Suprapubic skin (tissue), 4 donors: Measurements from ENCODE around the gene ITGA3. TPM values are rescaled to one million over a fixed set of nuclear protein-coding genes. Genes with fewer than 3 reads are reported as not detected.

Experiments used
- DNase-seq, 2 donors: peaks; one replicate each; pipeline ENCODE4 v3.0.0-alpha.2; 2019; ENCODE audit warnings: low spot score in 2 of 2
- H3K27ac ChIP-seq: fragments of 200-600 bp; sonication (generic); one replicate; pipeline ENCODE4 v1.5.1; 2019
- H3K27me3 ChIP-seq: fragments of 200-600 bp; sonication (generic); one replicate; pipeline ENCODE4 v1.5.1; 2019
- H3K36me3 ChIP-seq: fragments of 200-600 bp; sonication (generic); one replicate; pipeline ENCODE4 v1.5.1; 2019
- H3K4me1 ChIP-seq: fragments of 200-600 bp; sonication (generic); one replicate; pipeline ENCODE4 v1.5.1; 2019
- H3K4me3 ChIP-seq: fragments of 200-600 bp; sonication (generic); one replicate; pipeline ENCODE4 v1.5.1; 2019; ENCODE audit warnings: mild to moderate bottlenecking
- H3K9me3 ChIP-seq: fragments of 200-600 bp; sonication (generic); one replicate; pipeline ENCODE4 v1.5.1; 2019
- EP300 ChIP-seq: sonication (generic); formaldehyde crosslinking; IDR thresholded peaks from one replicate; pipeline ENCODE4 v1.6.1; 2017; ENCODE audit warnings: antibody characterized with exemption
- POLR2A ChIP-seq, 2 donors: fragments of 450-650 bp; IDR thresholded peaks; one replicate each; pipeline ENCODE4 v1.6.1; 2017; ENCODE audit warnings: antibody characterized with exemption in 2 of 2, mild to moderate bottlenecking in 2 of 2, moderate library complexity in 2 of 2
- POLR2AphosphoS5 ChIP-seq, 3 donors: sonication (generic); formaldehyde crosslinking; IDR thresholded peaks; one replicate each; pipeline ENCODE4 v1.6.1; 2017; ENCODE audit warnings: antibody characterized with exemption in 3 of 3
- WGBS: methylation state at CpG from one replicate; pipeline ENCODE4 v1.1.5; 2018; 5-methylcytosine and 5-hydroxymethylcytosine counted together
- total RNA-seq, 4 donors: library from RNA; depleted of rRNA; stranded (reverse); fragments of >200 nt; gene quantifications; one replicate each; pipeline ENCODE4 v1.1.0, GENCODE V29; 2016
- TF ChIP-seq, protein P1 (sequence below), 2 donors: fragments of 200-600 bp in 1 of 2; fragments of 450-650 bp in 1 of 2; sonication (generic) in 1 of 2; IDR thresholded peaks; one replicate each; pipeline ENCODE4 v1.5.1; 2016 to 2019; ENCODE audit warnings: antibody characterized with exemption in 2 of 2, mild to moderate bottlenecking in 1 of 2, moderate library complexity in 1 of 2

ITGA3 gene
- total RNA-seq, 4 donors from 2014 or later: 85.9 to 229 (median 198) TPM

DNA sequence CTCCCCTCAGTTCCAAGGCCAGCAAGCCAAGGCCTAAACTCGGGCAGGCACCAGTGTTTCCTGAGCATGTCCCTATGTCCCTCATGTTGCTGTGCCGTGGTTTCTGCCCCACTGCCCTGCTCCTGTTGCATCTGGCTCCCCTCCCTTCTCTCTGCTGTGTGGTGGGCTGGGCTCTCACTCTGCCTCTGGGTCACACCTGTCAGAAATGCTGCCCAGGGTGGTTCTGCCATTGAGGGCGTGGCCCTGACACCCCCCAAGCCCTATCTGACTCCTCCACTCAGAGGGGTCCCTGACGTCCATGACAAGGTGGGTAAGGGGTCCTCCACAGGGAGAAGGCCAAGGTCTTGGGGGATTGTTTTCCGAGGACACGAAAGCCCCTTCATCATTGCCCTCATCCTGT is 9.2 kb upstream of the ITGA3 start:
- Histone ChIP-seq H3K27ac (no peak overlapping the region), H3K4me1 (peaks cover 25% of the 10 kb centered on the region), H3K9me3 (no peaks in the 10 kb centered on the region), H3K36me3 (no peaks in the 10 kb centered on the region), H3K4me3 (no peak overlapping the region), H3K27me3 (no peaks in the 10 kb centered on the region)
- WGBS: 96% methylated on average over 6 of the region's 6 CpGs
- DNase-seq: peak in 1 of 2 donors; percentile 58
- TF ChIP-seq POLR2AphosphoS5 (IDR thresholded peaks at IDR 0.05): no peak
- no peak for TF ChIP-seq EP300
- TF ChIP-seq, protein P1, sequence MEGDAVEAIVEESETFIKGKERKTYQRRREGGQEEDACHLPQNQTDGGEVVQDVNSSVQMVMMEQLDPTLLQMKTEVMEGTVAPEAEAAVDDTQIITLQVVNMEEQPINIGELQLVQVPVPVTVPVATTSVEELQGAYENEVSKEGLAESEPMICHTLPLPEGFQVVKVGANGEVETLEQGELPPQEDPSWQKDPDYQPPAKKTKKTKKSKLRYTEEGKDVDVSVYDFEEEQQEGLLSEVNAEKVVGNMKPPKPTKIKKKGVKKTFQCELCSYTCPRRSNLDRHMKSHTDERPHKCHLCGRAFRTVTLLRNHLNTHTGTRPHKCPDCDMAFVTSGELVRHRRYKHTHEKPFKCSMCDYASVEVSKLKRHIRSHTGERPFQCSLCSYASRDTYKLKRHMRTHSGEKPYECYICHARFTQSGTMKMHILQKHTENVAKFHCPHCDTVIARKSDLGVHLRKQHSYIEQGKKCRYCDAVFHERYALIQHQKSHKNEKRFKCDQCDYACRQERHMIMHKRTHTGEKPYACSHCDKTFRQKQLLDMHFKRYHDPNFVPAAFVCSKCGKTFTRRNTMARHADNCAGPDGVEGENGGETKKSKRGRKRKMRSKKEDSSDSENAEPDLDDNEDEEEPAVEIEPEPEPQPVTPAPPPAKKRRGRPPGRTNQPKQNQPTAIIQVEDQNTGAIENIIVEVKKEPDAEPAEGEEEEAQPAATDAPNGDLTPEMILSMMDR (IDR thresholded peaks at IDR 0.05): no peak
- no peak for TF ChIP-seq POLR2A (IDR thresholded peaks at IDR 0.05)

DNA sequence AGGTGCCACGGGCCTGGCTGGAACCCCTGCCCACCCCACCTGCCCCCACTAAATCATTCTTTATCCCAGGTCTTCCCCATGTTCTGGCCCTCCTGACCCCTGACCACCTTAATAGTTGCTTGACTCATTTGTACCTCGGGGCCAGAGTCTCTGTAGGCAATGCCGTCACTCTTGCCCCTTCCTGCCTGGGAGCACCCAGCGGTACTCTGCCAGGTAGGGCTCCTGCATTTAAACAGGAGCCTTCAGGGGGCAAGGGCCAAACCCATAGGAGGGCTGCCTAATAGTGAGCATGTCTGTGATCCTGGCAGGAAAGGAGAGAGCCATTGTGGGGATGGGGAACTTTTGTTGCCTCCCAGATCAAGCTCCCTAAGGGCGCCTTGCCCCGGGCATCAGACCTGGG is 8.8 kb upstream of the ITGA3 start:
- Histone ChIP-seq H3K4me1 (peaks cover 29% of the 10 kb centered on the region), H3K36me3 (no peaks in the 10 kb centered on the region), H3K27me3 (no peaks in the 10 kb centered on the region), H3K27ac (peak overlapping the region; percentile 34), H3K4me3 (no peak overlapping the region), H3K9me3 (no peaks in the 10 kb centered on the region)
- no peak for DNase-seq
- TF ChIP-seq, protein P1 (IDR thresholded peaks at IDR 0.05): no peak
- TF ChIP-seq POLR2AphosphoS5 (IDR thresholded peaks at IDR 0.05) (no peak), EP300 (no peak), POLR2A (IDR thresholded peaks at IDR 0.05) (no peak)
- 77% methylated on average over 6 of the region's 6 CpGs for WGBS

DNA sequence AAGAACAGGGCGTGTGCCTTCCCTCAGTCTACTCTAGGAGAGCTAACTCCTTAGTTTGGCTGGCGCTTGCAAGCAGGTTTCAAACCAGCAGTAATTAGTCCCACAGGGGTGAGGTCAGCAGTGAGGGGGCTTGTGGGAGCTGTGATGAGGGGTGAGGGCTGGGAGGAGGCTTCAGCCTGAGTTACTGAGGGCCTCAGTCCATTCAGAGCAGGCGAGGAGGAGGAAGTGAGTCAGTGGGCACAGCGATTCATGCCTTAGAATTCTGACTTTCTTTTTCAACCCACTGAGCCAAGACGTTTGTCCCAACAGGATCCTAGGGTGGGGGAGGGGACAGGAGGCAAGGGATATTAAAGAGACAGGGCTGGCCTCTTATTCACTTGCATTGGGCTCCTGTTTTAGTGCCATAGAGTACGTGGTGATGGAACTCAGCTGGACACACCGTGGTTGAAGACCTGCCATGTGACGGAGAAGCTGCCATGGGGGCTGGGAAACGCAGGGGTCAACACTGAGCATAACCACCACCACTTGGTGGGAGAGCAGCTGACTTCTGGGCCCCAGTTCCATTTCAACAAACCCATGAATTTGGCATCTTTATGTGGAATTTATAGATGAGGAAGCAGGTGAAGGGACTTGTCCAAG is 8.3 kb upstream of the ITGA3 start:
- Histone ChIP-seq H3K4me3 (no peak overlapping the region), H3K4me1 (peaks cover 30% of the 10 kb centered on the region), H3K27ac (peak overlapping the region; percentile 34), H3K36me3 (no peaks in the 10 kb centered on the region), H3K27me3 (no peaks in the 10 kb centered on the region), H3K9me3 (no peaks in the 10 kb centered on the region)
- no peak for TF ChIP-seq POLR2A (IDR thresholded peaks at IDR 0.05)
- DNase-seq: no peak
- WGBS: 53% methylated on average over 9 of the region's 9 CpGs

DNA sequence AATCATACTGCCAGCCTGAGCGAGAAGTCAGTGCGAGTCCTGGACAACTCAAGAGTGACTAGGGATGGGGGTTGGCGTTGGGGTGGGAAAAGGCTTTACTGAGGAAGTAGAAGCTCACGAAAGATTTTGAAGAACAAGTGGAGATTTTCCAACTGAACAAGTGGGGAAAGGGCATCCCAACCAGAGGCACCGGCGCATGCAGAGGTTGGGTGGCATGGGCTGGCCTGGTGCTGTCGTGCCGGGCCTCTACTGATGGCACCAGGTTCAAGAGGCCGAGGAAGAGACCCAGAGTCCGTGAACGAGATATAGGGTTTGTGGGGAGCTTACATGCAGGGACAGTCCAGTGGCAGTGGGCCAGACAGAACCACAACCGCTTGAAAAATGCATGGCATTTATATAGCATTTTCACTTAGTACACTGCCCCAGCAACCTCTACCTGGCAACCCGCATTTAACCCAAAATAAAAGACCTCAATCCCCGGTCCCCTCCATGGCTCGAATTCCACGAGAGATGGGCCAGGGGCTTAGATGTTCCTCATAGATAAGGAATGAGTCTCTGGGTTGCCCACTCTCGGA is 7.7 kb upstream of the ITGA3 start:
- Histone ChIP-seq H3K27ac (no peak overlapping the region), H3K27me3 (no peaks in the 10 kb centered on the region), H3K9me3 (no peaks in the 10 kb centered on the region), H3K4me1 (peaks cover 36% of the 10 kb centered on the region), H3K4me3 (no peak overlapping the region), H3K36me3 (no peaks in the 10 kb centered on the region)
- TF ChIP-seq POLR2AphosphoS5 (IDR thresholded peaks at IDR 0.05) (no peak), POLR2A (IDR thresholded peaks at IDR 0.05) (no peak), EP300 (no peak)
- TF ChIP-seq, protein P1 (IDR thresholded peaks at IDR 0.05): no peak
- 90% methylated on average over 17 of the region's 17 CpGs for WGBS
- no peak for DNase-seq

DNA sequence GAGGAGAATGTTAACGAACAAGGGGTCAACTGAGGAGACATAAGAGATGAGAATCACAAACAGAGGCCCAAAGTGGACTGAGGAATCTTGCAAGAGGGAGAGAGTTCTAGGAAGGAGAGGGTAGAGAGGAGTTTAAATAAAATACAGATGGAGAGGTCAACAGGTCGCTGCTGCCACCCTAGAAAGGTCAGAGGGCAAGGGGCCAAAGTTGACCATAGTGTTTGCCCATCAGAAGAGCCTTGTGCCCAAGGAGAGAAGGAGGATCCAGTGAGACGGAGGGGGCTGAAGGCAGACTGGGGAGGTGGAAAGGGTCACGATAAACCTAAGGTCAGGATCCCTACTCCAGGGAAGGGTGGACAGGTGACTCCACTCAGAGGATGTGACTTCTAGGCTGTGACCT is 6.9 kb upstream of the ITGA3 start:
- H3K9me3 ChIP-seq: no peaks in the 10 kb centered on the region
- peaks cover 42% of the 10 kb centered on the region for H3K4me1 ChIP-seq
- H3K36me3 ChIP-seq: no peaks in the 10 kb centered on the region
- H3K27ac ChIP-seq: no peak overlapping the region
- peak in 1 of 2 donors; percentile 13 for DNase-seq
- H3K4me3 ChIP-seq: no peak overlapping the region
- no peaks in the 10 kb centered on the region for H3K27me3 ChIP-seq
- TF ChIP-seq, protein P1 (IDR thresholded peaks at IDR 0.05): no peak
- TF ChIP-seq EP300 (no peak), POLR2AphosphoS5 (IDR thresholded peaks at IDR 0.05) (no peak), POLR2A (IDR thresholded peaks at IDR 0.05) (no peak)
- 81% methylated on average over 4 of the region's 4 CpGs for WGBS
